ENCODE measurements around the gene HUNK.
"Not testable (repeated sequence)": the region's sequence is repeated elsewhere in the genome, so short reads cannot be mapped to it uniquely, and the experiment has no call there.

HUNK gene
- total RNA-seq, result 0 to 3.1 (median 0.11) reads per million in 17 experiments

GRCh38 chr21:31872452-31873274, at the start of gene HUNK:
TSS of gene HUNK (plus strand) at chr21:31873020. CDS start at chr21:31873675, 655 bp downstream.
- peak in 3 of 4 experiments; percentile 13 to 52 (median 38) for DNase-seq

- DNase-seq, result no peak
These were observed 42.9 kb upstream of the HUNK start for GRCh38 chr21:31829736-31830472.

- DNase-seq, result no peak
These were observed 42.1 kb upstream of the HUNK start for GRCh38 chr21:31830701-31831100.

- no peak for DNase-seq
These were observed 35.8 kb upstream of the HUNK start for GRCh38 chr21:31837041-31837440.

- DNase-seq, result peak; percentile 37 to 67 (median 50)
These were observed 35.0 kb upstream of the HUNK start for GRCh38 chr21:31837618-31838390.

GRCh38 chr21:31838586-31839355, 34.0 kb upstream of the HUNK start:
- no peak for DNase-seq

GRCh38 chr21:31844206-31844605, 28.6 kb upstream of the HUNK start:
- DNase-seq, result no peak

GRCh38 chr21:31845151-31845729, 27.6 kb upstream of the HUNK start:
- DNase-seq, result no peak

GRCh38 chr21:31846690-31847089, 26.1 kb upstream of the HUNK start:
- no peak for DNase-seq

GRCh38 chr21:31847761-31848160, 25.1 kb upstream of the HUNK start:
- no peak for DNase-seq

GRCh38 chr21:31848326-31848985, 24.4 kb upstream of the HUNK start:
- no peak for DNase-seq

GRCh38 chr21:31850886-31851285, 21.9 kb upstream of the HUNK start:
- no peak for DNase-seq

GRCh38 chr21:31855180-31855579, 17.6 kb upstream of the HUNK start:
- no peak for DNase-seq

- no peak for DNase-seq
These were observed 15.7 kb upstream of the HUNK start for GRCh38 chr21:31857096-31857495.

GRCh38 chr21:31857631-31858030, 15.2 kb upstream of the HUNK start:
- not testable (repeated sequence) for DNase-seq

GRCh38 chr21:31860851-31861250, 12.0 kb upstream of the HUNK start:
- DNase-seq, result no peak

GRCh38 chr21:31862078-31862477, 10.7 kb upstream of the HUNK start:
- DNase-seq, result no peak

- no peak for DNase-seq
These were observed 7.3 kb upstream of the HUNK start for GRCh38 chr21:31865429-31865970.

- peak; percentile 71 to 91 (median 83) for DNase-seq
These were observed 6.7 kb upstream of the HUNK start for GRCh38 chr21:31866077-31866511.

GRCh38 chr21:31869750-31870149, 3.1 kb upstream of the HUNK start:
- DNase-seq, result no peak

Data from suppressor macrophage (primary cell).